ENCODE data around the gene BIRC7.

GRCh38 chr20:63187338-63188158 lies 48.2 kb upstream of the BIRC7 start:
- TF ChIP-seq CTCF (conservative IDR thresholded peaks at IDR 0.05) (no peak), EZH2 (IDR thresholded peaks at IDR 0.05; ENCODE audit: low read depth) (no peak)
